COLO668 (cell line): ENCODE measurements around the gene MC3R.

ENCODE experiments used
- DNase-seq: peaks from one replicate; lab custom pipeline; 2025; ENCODE audit not compliant: unreplicated experiment; lab: John Stamatoyannopoulos, UW

MC3R gene

GRCh38 chr20:56249244-56249955 lies 868 bp downstream of the MC3R start:
- peak; percentile 19 for DNase-seq

- no peak for DNase-seq
These were observed 1.4 kb downstream of the MC3R start for GRCh38 chr20:56249956-56250355.

- no peak for DNase-seq
These were observed 9.1 kb downstream of the MC3R start for GRCh38 chr20:56257604-56258003.

GRCh38 chr20:56259948-56260347 lies 11.4 kb downstream of the MC3R start:
- no peak for DNase-seq

- DNase-seq: no peak
These were observed 20.0 kb downstream of the MC3R start for GRCh38 chr20:56268536-56268935.

GRCh38 chr20:56271974-56272373 lies 23.4 kb downstream of the MC3R start:
- no peak for DNase-seq

- no peak for DNase-seq
These were observed 25.0 kb downstream of the MC3R start for GRCh38 chr20:56273491-56273890.

GRCh38 chr20:56274156-56274555 lies 25.6 kb downstream of the MC3R start:
- no peak for DNase-seq

GRCh38 chr20:56278196-56278595 lies 29.7 kb downstream of the MC3R start:
- DNase-seq: no peak

GRCh38 chr20:56285496-56285895 lies 37.0 kb downstream of the MC3R start:
- no peak for DNase-seq

GRCh38 chr20:56289652-56290051 lies 41.1 kb downstream of the MC3R start:
- DNase-seq: no peak

- no peak for DNase-seq
These were observed 50.8 kb downstream of the MC3R start for GRCh38 chr20:56299362-56299761.
